GM12878 (cell line): ENCODE data around the gene KIAA1671. TPM values are rescaled to one million over a fixed set of nuclear protein-coding genes. Genes with fewer than 3 reads are reported as not detected.

Source experiments
- ATAC-seq: fragments of 200-7000 bp; cut with Tn5 transposase; 3 replicates; pipeline ENCODE4 v1.9.1; 2020; ENCODE audit warnings: mild to moderate bottlenecking, moderate library complexity
- BruUV-seq: library from RNA; stranded (reverse); fragments of 400-500 nt; replicated peaks from 2 replicates; lab custom pipeline; 2021; lab: Mats Ljungman, UMichigan
- CTCF ChIA-PET: fragments of 300-600 bp; sonication (Branson Sonifier 250); formaldehyde crosslinking; extraction: SDS; loops from one replicate; lab custom pipeline; 2021; ENCODE audit warnings: inconsistent platforms; lab: Yijun Ruan, JAX
- POLR2A ChIA-PET: fragments of 350-600 bp; formaldehyde crosslinking; extraction: SDS; loops from one replicate; lab custom pipeline; 2021; ENCODE audit warnings: inconsistent platforms; lab: Charles Lee
- RAD21 ChIA-PET: fragments of 300-600 bp; sonication (Branson Sonifier 250); formaldehyde crosslinking; loops from one replicate; lab custom pipeline; 2023; ENCODE audit warnings: antibody characterized with exemption; ENCODE audit not compliant: unreplicated experiment; lab: Charles Lee
- SMC1A ChIA-PET: fragments of 300-600 bp; sonication (Branson Sonifier 250); formaldehyde crosslinking; loops from one replicate; lab custom pipeline; 2023; ENCODE audit not compliant: unreplicated experiment, uncharacterized antibody; lab: Charles Lee
- DNase-seq: peaks from one replicate; pipeline ENCODE4 v3.0.0-alpha.2; 2011; ENCODE audit warnings: low read depth, low spot score
- FAIRE-seq: peaks from 3 replicates; lab custom pipeline; 2011; peaks lifted over from hg19 to GRCh38; lab: Jason Lieb, UNC
- H2AFZ ChIP-seq: 2 replicates; pipeline ENCODE4 v1.6.0; 2011; ENCODE audit warnings: low read depth, low read length, control low read depth; ENCODE audit not compliant: control insufficient read depth
- H3K27ac ChIP-seq: 2 replicates; pipeline ENCODE4 v1.5.1; 2011; ENCODE audit warnings: control low read depth; ENCODE audit not compliant: control insufficient read depth, insufficient read depth
- H3K27me3 ChIP-seq, 2 experiments: replicated peaks in 1 of 2; 2 replicates each; pipeline versions ENCODE4 v1.6.0 to v1.6.1; 2011; ENCODE audit warnings: low read length in 1 of 2; ENCODE audit not compliant: control insufficient read depth in 2 of 2, insufficient read depth in 2 of 2
- H3K36me3 ChIP-seq, 2 experiments: 2 replicates each; pipeline ENCODE4 v1.5.1; 2011; ENCODE audit warnings: low read length in 1 of 2; ENCODE audit not compliant: control insufficient read depth in 2 of 2, insufficient read depth in 2 of 2
- H3K4me1 ChIP-seq: 2 replicates; pipeline ENCODE4 v1.6.1; 2011; ENCODE audit warnings: mild to moderate bottlenecking, low read length, moderate library complexity, mixed read lengths; ENCODE audit not compliant: control insufficient read depth, insufficient read depth
- H3K4me2 ChIP-seq: 2 replicates; pipeline ENCODE4 v1.6.0; 2011; ENCODE audit warnings: control low read depth; ENCODE audit not compliant: control insufficient read depth, insufficient read depth
- H3K4me3 ChIP-seq: fragments of 200-600 bp; sonication (generic); 2 replicates; pipeline ENCODE4 v1.5.1; 2016
- H3K79me2 ChIP-seq: 2 replicates; pipeline ENCODE4 v1.6.0; 2011; ENCODE audit warnings: low read length; ENCODE audit not compliant: control insufficient read depth, insufficient read depth
- H3K9ac ChIP-seq: 2 replicates; pipeline ENCODE4 v1.8.0; 2011; ENCODE audit warnings: low read length, control low read depth, mixed read lengths; ENCODE audit not compliant: control insufficient read depth, insufficient read depth
- H3K9me3 ChIP-seq: replicated peaks from 3 replicates; pipeline ENCODE4 v1.5.1; 2011; ENCODE audit warnings: mild to moderate bottlenecking, low read length; ENCODE audit not compliant: control insufficient read depth, insufficient read depth
- H4K20me1 ChIP-seq: 2 replicates; pipeline ENCODE4 v1.6.0; 2011; ENCODE audit not compliant: control insufficient read depth, insufficient read depth
- BCL11A ChIP-seq: IDR thresholded peaks from 2 replicates; pipeline ENCODE4 v1.6.1; 2011; ENCODE audit warnings: low read depth, low read length
- CBX5 ChIP-seq: sonication (generic); IDR thresholded peaks from 2 replicates; pipeline ENCODE4 v1.6.1; 2016; ENCODE audit warnings: low read depth, moderate library complexity, mild to moderate bottlenecking, inconsistent platforms
- CREB1 ChIP-seq: IDR thresholded peaks from 2 replicates; pipeline ENCODE4 v1.6.1; 2012; ENCODE audit warnings: low read depth, mild to moderate bottlenecking, inconsistent platforms
- IKZF2 ChIP-seq, 2 experiments: fragments of 450-650 bp; IDR thresholded peaks; 2 replicates each; pipeline ENCODE4 v1.6.1; 2017; ENCODE audit warnings: mild to moderate bottlenecking in 2 of 2, moderate library complexity in 2 of 2
- LARP7 ChIP-seq: fragments of 450-650 bp; IDR thresholded peaks from 2 replicates; pipeline ENCODE4 v1.6.1; 2017; ENCODE audit warnings: mild to moderate bottlenecking
- MEF2A ChIP-seq: IDR thresholded peaks from 2 replicates; pipeline ENCODE4 v1.6.1; 2011; ENCODE audit warnings: low read depth, mild to moderate bottlenecking, low read length, moderate library complexity; ENCODE audit not compliant: insufficient read depth
- NFXL1 ChIP-seq: fragments of 450-650 bp; IDR thresholded peaks from 2 replicates; pipeline ENCODE4 v1.6.1; 2017; ENCODE audit warnings: antibody characterized with exemption, mild to moderate bottlenecking, borderline replicate concordance
- SIN3A ChIP-seq: IDR thresholded peaks from 2 replicates; pipeline ENCODE4 v1.6.1; 2012; ENCODE audit warnings: low read depth, low read length, improper control_type of control experiment
- SUPT20H ChIP-seq: IDR thresholded peaks from 2 replicates; pipeline ENCODE4 v1.6.1; 2011; ENCODE audit warnings: low read depth, mild to moderate bottlenecking, low read length, moderate library complexity, borderline replicate concordance; ENCODE audit not compliant: control insufficient read depth
- WRNIP1 ChIP-seq: IDR thresholded peaks from 2 replicates; pipeline ENCODE4 v1.6.1; 2011; ENCODE audit warnings: low read depth, low read length, improper control_type of control experiment, borderline replicate concordance
- ZBED1 ChIP-seq: IDR thresholded peaks from 2 replicates; pipeline ENCODE4 v1.6.1; 2016; ENCODE audit warnings: borderline replicate concordance
- WGBS: methylation state at CpG from one replicate; pipeline ENCODE4 v1.1.6; 2016; ENCODE audit warnings: low lambda C conversion rate; ENCODE audit not compliant: insufficient replicate concordance, insufficient coverage; ENCODE audit errors: missing lambda C conversion rate; 5-methylcytosine and 5-hydroxymethylcytosine counted together
- in situ Hi-C: fragments of 300-500 bp; cut with MboI; formaldehyde crosslinking; loops from 9 replicates; pipeline ENCODE4 v1.14.3; 2018; ENCODE audit warnings: mixed read lengths
- intact Hi-C: fragments of 100-400 bp; cut with micrococcal nuclease; formaldehyde crosslinking; loops from one replicate; pipeline ENCODE4 v1.14.2; 2022; ENCODE audit not compliant: unreplicated experiment
- polyA plus RNA-seq, 11 experiments: library from polyadenylated mRNA; depleted of rRNA in 4 of 11; unstranded in 6 of 11; stranded (reverse) in 5 of 11; fragments of >200 nt; fragmentation: Nextera tagmentation in 4 of 11; fragmentation: Illumina TruSeq in 1 of 11; extraction: Ambion mirVana in 4 of 11; extraction: Trizol in 1 of 11; gene quantifications; 1 replicate in 1 of 11; 2 replicates in 10 of 11; pipeline versions ENCODE4 v1.2.1 to v1.2.3, GENCODE V29; 2011 to 2016; ENCODE audit warnings: inconsistent platforms in 2 of 11, missing spikeins in 2 of 11, low read depth in 1 of 11
- total RNA-seq, 4 experiments: library from RNA; depleted of rRNA in 3 of 4; stranded (reverse); fragments of >200 nt in 3 of 4; fragmentation: Illumina TruSeq in 1 of 4; extraction: Trizol in 1 of 4; gene quantifications; 2 replicates each; pipeline versions ENCODE4 v1.2.1 to v1.2.3, GENCODE V29; 2013 to 2021
- TF ChIP-seq, protein P1 (sequence below): fragments of 450-650 bp; formaldehyde crosslinking; IDR thresholded peaks from 2 replicates; pipeline ENCODE4 v1.5.0; 2022; ENCODE audit warnings: mild to moderate bottlenecking, missing genetic modification characterization
- TF ChIP-seq, protein P2 (sequence below): IDR thresholded peaks from 2 replicates; pipeline ENCODE4 v1.6.1; 2012; ENCODE audit warnings: mild to moderate bottlenecking, low read depth, low read length

The KIAA1671 gene
- total and polyA plus RNA-seq, 10 of the 15 experiments (the other 5 are each of a cell fraction or from before 2014, with no cell fraction given): 0.05 to 2.7 (median 0.33) TPM

GRCh38 chr22:25193130-25193529, 240.6 kb downstream of the KIAA1671 start:
- POLR2A ChIA-PET: no interaction called here
- FAIRE-seq: no peak

GRCh38 chr22:25193548-25193947, 241.0 kb downstream of the KIAA1671 start:
- POLR2A ChIA-PET: no interaction called here
- no peak overlapping the region for H2AFZ ChIP-seq
- H3K27ac ChIP-seq: no peak overlapping the region
- no peaks in the 10 kb centered on the region for H3K4me1 ChIP-seq
- CTCF ChIA-PET: interaction anchor here (1.0 to 3.2 kb wide), 2 partner anchors 9 to 112 kb away, joined by 3 to 10 read pairs; no protein-coding TSS in a partner anchor
- BruUV-seq: no TSS peak
- RAD21 ChIA-PET: no interaction called here
- ATAC-seq (no peak), FAIRE-seq (no peak), DNase-seq (no peak)
- H3K9me3 ChIP-seq: no peaks in the 10 kb centered on the region
- no peak overlapping the region for H3K9ac ChIP-seq
- H3K79me2 ChIP-seq: no peaks in the 10 kb centered on the region
- H3K36me3 ChIP-seq: no peaks in the 10 kb centered on the region
- TF ChIP-seq LARP7: no peak
- TF ChIP-seq, protein P1, sequence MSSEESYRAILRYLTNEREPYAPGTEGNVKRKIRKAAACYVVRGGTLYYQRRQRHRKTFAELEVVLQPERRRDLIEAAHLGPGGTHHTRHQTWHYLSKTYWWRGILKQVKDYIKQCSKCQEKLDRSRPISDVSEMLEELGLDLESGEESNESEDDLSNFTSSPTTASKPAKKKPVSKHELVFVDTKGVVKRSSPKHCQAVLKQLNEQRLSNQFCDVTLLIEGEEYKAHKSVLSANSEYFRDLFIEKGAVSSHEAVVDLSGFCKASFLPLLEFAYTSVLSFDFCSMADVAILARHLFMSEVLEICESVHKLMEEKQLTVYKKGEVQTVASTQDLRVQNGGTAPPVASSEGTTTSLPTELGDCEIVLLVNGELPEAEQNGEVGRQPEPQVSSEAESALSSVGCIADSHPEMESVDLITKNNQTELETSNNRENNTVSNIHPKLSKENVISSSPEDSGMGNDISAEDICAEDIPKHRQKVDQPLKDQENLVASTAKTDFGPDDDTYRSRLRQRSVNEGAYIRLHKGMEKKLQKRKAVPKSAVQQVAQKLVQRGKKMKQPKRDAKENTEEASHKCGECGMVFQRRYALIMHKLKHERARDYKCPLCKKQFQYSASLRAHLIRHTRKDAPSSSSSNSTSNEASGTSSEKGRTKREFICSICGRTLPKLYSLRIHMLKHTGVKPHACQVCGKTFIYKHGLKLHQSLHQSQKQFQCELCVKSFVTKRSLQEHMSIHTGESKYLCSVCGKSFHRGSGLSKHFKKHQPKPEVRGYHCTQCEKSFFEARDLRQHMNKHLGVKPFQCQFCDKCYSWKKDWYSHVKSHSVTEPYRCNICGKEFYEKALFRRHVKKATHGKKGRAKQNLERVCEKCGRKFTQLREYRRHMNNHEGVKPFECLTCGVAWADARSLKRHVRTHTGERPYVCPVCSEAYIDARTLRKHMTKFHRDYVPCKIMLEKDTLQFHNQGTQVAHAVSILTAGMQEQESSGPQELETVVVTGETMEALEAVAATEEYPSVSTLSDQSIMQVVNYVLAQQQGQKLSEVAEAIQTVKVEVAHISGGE (CRISPR knock-in tag): no peak
- TF ChIP-seq, protein P2, sequence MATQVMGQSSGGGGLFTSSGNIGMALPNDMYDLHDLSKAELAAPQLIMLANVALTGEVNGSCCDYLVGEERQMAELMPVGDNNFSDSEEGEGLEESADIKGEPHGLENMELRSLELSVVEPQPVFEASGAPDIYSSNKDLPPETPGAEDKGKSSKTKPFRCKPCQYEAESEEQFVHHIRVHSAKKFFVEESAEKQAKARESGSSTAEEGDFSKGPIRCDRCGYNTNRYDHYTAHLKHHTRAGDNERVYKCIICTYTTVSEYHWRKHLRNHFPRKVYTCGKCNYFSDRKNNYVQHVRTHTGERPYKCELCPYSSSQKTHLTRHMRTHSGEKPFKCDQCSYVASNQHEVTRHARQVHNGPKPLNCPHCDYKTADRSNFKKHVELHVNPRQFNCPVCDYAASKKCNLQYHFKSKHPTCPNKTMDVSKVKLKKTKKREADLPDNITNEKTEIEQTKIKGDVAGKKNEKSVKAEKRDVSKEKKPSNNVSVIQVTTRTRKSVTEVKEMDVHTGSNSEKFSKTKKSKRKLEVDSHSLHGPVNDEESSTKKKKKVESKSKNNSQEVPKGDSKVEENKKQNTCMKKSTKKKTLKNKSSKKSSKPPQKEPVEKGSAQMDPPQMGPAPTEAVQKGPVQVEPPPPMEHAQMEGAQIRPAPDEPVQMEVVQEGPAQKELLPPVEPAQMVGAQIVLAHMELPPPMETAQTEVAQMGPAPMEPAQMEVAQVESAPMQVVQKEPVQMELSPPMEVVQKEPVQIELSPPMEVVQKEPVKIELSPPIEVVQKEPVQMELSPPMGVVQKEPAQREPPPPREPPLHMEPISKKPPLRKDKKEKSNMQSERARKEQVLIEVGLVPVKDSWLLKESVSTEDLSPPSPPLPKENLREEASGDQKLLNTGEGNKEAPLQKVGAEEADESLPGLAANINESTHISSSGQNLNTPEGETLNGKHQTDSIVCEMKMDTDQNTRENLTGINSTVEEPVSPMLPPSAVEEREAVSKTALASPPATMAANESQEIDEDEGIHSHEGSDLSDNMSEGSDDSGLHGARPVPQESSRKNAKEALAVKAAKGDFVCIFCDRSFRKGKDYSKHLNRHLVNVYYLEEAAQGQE: peak; percentile 85
- 53% methylated on average over 3 of the region's 3 CpGs for WGBS
- in situ Hi-C loops: no loop called here
- H4K20me1 ChIP-seq: no peaks in the 10 kb centered on the region
- SMC1A ChIA-PET: interaction anchor here (1.5 kb wide), 1 partner anchor 9 kb away, joined by 4 read pairs; no protein-coding TSS in a partner anchor
- H3K4me2 ChIP-seq: no peak overlapping the region
- intact Hi-C loops: no loop called here
- H3K27me3 ChIP-seq: no peaks in the 10 kb centered on the region
- H3K4me3 ChIP-seq: no peak overlapping the region

More at GRCh38 chr22:25193130-25193529, 240.6 kb downstream of the KIAA1671 start:
- no peak for TF ChIP-seq WRNIP1
- TF ChIP-seq BCL11A: no peak
- no peak for TF ChIP-seq NFXL1
- TF ChIP-seq MEF2A: no peak
- TF ChIP-seq CREB1: no peak
- no peak for TF ChIP-seq SUPT20H
- no peak for TF ChIP-seq IKZF2 (IDR thresholded peaks at IDR 0.05)
- no peak for TF ChIP-seq CBX5
- no peak for TF ChIP-seq ZBED1
- no peak for TF ChIP-seq SIN3A
- no peak overlapping the region for H3K4me2 ChIP-seq
- H3K4me3 ChIP-seq: no peak overlapping the region
- ATAC-seq (no peak), DNase-seq (no peak)
- in situ Hi-C loops: no loop called here
- H3K9ac ChIP-seq: no peak overlapping the region
- ChIA-PET SMC1A (interaction anchor here (1.5 kb wide), 1 partner anchor 9 kb away, joined by 4 read pairs; no protein-coding TSS in a partner anchor), CTCF (interaction anchor here (1.0 to 3.2 kb wide), 2 partner anchors 9 to 111 kb away, joined by 3 to 10 read pairs; no protein-coding TSS in a partner anchor), RAD21 (no interaction called here)
- H3K79me2 ChIP-seq: no peaks in the 10 kb centered on the region
- H3K36me3 ChIP-seq: no peaks in the 10 kb centered on the region
- intact Hi-C loops: no loop called here
- no peaks in the 10 kb centered on the region for H4K20me1 ChIP-seq
- no peak overlapping the region for H3K27ac ChIP-seq
- H3K27me3 ChIP-seq: no peaks in the 10 kb centered on the region
- no peaks in the 10 kb centered on the region for H3K9me3 ChIP-seq
- 18% methylated on average over 4 of the region's 4 CpGs for WGBS
- H3K4me1 ChIP-seq: no peaks in the 10 kb centered on the region
- no TSS peak for BruUV-seq
- H2AFZ ChIP-seq: no peak overlapping the region
